CD4-positive, alpha-beta T cell treated with Interleukin-15 for 1 hour (primary cell): ENCODE data around the gene DHODH.
"Not testable (repeated sequence)": the region's sequence is repeated elsewhere in the genome, so short reads cannot be mapped to it uniquely, and the experiment has no call there.

Experiments
- DNase-seq: peaks from one replicate; pipeline ENCODE4 v3.0.0-alpha.2; 2020

DHODH gene

DNA sequence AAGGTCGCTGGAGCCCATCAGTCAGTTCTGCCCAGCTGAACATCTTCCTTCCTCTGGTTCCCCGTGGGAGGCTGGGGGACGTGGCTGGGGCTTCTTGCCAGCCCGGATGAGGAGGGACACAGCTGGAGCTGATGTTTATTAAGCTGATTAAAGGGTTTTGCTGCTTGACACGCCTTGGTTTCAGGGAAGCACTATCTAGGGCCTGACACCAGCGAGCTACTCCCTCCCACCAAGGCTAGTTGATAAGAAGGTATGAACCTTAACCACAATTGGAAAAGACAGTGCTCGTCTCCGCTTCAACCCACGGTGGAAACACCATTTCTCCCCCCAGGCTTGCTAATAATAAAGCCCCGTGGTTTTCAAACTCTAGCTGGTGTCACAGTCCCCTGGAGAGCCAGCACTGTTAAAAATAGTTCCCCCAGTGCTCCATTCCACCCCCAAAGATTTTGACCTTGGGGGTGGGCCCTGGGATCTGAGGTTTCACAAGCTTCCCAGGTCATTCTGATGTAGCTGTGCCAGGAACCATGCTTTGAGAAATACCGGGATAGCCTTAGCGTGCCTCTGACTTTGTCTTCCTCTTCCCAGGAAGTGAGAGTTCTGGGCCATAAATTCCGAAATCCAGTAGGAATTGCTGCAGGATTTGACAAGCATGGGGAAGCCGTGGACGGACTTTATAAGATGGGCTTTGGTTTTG is 5.5 kb downstream of the DHODH start:
- no peak for DNase-seq

DNA sequence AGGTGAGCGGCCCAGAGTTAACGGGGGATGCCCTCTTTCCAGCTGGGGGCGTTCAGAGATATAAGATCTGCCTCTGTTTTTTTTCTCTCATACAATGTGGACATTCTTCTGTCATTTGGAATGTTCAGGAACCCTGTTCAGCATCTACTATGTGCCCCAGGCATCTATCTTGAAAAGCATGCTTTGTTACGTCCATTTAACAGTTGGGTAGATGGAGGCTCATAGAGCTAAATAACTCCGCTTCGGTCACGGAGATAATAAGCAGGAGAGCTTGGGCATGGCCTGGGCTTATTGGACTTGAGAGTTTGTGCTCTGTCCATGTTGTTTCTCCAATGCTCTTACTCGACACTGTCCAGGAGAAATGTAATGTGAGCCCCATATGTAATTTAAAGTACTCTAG is 6.1 kb downstream of the DHODH start:
- no peak for DNase-seq

DNA sequence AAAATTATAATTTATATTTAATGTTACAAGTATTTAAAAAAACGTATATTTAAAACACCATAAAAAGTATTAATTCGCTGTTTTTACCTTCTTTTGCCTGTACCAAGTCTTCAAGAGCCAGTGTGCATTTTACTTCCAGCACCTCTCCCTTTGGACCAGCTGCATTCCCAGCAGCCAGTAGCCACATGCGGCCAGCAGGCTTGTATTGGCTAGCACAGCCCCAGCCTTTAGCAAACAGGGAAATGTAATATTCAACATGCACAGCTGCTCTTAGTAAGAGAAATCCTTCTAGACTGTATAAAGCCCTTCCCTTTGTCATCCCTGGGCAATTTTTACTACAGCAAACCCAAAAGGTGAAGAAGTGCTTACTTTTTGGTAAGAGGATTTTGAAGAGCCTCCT is 6.6 kb downstream of the DHODH start:
- no peak for DNase-seq

DNA sequence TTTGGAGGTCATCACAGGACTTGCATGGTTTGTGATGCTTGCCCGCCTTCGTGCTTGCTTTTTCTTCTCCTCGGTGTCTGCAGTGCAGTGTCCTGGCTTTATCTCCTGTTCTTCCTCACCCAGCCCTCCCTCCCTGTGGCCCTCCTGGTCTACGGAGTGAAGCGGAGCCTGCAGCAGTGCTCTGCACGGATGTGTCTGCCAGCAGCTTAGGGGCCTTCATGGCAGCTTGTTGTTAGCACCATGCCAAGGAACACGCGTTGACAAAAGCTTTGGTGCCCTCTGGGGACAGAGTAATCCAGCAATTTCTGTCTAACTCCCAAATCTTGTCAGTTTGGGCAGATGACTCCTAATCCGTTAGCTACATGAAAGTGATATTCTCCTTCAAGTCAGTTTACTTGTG is 9.9 kb downstream of the DHODH start:
- DNase-seq: no peak

DNA sequence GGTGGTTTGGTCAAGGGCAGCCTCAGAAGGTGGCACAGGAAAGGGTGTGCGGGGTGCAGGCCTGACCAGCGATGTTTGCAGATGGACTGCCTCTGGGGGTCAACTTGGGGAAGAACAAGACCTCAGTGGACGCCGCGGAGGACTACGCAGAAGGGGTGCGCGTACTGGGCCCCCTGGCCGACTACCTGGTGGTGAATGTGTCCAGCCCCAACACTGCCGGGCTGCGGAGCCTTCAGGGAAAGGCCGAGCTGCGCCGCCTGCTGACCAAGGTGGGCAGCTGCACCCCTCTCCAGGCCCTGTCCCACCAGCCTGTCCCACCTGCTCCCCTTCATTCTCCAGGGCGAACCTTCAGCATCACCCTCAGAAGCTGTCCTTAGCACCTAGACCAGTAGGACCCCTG is 12.5 kb downstream of the DHODH start:
- no peak for DNase-seq

DNA sequence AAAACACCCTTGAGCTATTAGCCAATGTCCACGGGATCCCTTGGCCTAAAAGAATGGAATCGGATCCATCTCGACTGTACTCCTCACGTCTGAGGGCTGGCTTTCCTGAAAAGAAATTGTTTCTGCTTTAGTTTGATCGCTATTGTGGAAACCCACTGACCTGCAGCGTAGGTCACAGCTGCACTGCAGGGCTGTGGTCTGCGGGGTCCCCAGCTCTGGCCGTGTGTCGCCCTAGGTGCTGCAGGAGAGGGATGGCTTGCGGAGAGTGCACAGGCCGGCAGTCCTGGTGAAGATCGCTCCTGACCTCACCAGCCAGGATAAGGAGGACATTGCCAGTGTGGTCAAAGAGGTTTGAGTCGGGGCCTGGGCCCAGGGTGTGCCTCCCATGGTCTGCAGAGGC is 13.6 kb downstream of the DHODH start:
- DNase-seq: no peak

DNA sequence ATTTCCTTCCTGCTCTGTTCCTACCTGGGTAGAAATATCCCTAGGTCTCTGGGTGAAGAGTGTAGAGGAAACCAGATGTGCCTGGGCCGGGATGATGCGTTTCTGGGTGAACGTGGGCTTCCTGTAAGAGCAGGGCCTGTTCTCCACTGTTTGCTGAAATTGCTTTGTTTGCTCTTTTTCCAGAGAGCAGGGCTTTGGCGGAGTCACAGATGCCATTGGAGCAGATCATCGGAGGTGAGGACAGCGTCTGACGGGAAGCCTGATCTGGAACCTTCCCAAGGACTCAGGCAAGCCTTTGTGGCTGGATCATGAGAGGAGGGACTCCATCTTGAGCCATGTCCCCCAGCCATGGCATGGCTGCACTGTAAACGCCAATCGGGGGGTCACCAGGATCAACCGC is 15.4 kb downstream of the DHODH start:
- no peak for DNase-seq

DNA sequence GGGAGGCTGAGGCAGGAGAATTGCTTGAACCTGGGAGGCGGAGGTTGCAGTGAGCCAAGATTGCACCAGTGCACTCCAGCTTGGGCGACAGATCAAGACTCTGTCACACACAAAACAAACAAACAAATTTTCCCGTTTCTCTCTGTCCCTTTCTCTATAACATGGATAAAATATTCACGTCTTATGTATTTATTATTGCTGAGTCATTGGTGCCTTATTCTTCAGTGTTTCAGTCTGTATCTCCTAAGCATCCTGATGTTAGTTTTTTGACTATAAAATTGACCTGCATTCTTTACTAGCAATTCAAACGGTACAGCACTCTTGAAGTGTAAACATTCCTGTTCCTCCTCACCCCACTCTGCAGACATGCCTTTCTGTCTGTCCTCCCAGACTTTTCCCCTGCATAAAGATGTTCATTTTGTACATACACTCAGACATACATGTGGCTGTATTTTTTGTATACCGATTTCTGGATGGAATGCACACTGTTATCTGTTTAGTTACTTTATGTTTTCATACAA is 16.4 kb downstream of the DHODH start:
- no peak for DNase-seq

DNA sequence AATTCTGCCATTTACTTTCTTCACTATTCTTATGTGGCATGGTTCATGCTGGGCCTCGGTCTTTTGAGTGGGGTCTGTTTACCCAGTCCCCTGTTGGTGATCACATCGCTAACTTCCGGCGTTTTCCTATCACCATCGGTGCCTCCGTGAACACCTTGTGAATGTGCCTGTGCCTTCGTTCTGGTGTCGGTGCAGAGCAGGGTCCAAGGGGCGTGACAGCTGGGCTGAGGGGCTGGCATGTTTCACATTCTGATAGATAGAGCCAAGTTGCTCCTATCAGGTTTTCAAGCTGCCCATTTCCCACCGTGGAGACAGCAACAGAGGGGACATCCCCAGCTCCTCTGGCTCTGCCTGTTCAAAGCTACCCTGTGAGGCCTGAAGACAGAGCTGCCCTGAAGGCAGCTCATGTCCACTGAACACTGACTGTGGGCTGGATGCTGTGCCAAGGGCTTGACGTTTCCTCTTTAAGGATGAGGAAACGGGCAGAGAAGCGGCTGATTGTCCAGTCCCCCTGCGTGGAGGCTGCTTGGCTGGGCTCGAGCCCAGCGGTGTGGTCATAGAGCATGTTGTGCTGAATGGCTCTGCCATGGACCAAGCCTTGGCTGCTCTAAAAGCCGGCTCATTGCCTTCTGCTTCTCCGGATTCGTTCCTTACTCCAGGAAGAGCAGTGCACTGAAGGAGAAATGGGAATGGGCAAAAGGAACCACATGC is 17.0 kb downstream of the DHODH start:
- DNase-seq: no peak

DNA sequence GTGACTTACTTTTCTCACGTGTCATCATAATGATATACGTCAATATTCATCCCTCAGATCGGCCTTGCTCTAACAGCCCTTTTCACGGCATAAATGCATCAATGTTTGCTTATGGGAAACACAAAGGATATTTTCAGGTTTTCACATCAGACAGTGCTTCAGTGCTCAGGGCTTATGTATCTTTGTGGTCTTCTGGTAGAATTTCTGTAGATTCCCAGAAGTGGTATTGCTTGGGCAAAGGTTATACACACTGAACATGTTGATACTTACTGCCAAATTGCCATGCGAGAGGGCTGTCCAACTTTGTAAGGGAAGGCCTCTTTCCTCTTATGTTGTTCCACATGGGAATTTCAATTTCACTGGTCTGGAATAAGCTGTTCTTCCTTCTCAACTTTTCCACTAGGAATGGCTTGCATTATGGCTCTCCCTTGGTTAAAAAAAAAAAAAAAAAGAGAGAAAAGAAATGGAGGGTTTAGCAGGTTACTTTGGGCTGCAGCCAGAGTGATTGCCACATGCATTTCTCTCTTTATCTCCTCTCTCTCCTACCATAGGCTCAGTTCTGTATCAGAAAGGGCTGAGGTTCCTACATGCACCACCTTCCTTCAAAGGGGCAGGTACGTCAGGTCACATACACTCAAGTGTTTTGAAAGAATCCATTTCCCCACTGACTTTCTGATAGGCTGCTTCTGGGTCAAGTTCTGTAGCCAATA is 19.3 kb downstream of the DHODH start:
- no peak for DNase-seq

DNA sequence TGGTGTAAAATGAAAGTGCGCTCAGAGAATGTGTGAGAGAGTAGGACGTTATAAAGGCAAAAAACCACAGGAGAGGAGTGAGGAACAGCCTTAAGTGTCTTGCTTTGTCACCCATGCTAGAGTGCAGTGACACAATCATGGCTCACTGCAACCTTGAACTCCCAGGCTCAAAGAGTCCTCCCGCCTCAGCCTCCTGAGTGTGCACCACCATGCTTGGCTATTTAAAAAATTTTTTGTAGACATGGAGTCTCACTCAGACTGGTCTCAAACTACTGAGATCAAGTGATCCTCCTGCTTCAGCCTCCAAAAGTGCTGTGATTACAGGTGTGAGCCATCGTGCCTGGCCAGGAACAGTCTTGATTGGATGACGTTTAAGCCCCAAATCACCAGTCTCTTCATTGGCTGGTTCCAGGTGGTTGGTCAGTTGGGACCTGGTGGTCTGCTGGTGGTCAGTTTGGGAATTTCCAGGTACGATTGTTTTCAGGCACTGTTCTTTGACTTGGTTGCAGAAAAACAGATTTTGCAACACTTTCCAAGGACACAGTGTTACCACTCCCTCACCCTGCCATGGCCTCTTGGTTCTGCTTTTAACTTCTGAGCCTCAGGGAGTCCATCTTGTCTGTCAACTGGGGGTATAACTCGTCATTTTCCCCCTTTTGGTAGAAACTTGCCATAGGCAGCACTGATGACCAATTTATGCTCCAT is 21.2 kb downstream of the DHODH start:
- DNase-seq: no peak

DNA sequence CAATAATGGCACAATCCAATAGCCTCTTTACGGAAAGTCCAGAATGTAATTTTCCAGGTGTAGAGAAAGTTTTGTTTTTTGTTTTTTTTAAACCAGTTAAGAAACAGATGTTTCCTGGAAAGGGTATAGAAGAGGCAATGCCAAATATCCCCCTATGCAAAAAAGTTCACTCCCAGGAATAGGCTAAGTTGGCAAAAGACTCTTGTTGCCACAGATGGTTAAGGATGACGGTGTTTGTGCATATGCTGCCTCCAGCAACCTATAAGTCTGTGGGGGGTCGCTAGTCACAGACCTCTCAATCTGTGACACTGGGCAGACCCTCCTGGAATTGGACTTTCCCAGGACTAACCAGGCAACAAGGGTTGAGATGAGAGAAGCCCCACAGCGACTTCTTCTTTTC is 24.9 kb downstream of the DHODH start:
- no peak for DNase-seq

DNA sequence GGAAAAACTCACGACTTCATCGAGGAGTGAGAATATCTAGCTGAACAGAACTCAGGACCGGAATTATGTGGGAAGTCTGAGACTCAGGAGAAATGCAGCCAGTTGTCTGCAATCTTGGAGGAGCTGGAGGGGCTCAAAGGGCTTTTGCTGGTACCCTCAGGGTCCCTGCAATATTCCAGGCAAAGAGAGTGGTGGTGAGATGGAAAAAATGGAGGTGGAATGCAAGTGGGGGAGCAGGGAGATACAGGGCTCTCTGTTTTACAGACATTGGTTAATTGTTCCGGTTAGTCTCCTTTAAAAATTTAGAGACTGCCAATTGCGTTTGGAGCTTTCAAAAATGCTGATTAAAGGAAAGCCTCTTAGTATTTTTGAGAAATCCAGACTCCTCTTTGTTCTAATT is 27.6 kb downstream of the DHODH start:
- DNase-seq: no peak

DNA sequence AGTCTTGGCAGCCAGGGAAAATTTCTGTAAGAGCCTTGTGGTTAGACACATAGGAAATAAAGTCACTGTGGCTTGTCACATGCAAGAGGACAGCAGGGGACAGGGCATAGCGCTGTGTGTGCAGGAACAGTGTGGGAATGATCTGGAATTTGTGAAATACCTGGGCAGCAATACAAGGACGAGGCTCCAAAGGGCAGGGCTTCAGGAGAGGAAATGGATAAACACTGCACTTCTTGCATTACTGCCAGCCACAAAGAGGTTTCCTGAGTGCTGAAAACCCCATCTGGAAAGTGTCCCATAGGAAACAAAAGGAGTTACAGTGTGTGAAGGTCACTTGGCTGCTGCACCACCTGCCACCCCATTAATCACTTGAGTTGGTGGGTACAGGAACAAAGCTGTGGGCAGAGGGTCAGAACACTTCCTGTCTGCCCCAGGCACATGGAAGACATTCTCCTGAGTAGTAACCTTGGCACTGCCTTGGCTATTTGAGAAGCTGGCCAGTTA is 33.7 kb downstream of the DHODH start:
- no peak for DNase-seq

DNA sequence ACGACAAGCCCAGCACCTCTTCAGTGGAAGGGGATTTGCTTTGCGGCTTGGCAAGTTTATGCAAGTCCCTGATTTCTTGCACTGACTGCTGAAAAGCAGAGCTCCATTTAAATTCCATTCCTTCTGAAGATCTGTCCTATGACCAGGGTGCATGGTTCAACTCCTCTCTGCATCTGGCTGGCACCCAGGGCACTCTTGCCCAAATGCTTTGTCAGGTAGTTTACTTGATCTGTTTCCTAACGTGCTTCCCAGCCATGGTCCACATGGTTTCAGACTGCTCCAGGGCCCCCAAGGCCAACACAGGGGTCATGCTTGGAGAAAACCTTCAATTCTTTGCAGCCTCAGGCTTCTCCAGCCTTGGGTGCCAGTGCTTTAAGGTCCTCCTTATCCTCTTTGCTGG is 34.5 kb downstream of the DHODH start:
- DNase-seq: no peak

DNA sequence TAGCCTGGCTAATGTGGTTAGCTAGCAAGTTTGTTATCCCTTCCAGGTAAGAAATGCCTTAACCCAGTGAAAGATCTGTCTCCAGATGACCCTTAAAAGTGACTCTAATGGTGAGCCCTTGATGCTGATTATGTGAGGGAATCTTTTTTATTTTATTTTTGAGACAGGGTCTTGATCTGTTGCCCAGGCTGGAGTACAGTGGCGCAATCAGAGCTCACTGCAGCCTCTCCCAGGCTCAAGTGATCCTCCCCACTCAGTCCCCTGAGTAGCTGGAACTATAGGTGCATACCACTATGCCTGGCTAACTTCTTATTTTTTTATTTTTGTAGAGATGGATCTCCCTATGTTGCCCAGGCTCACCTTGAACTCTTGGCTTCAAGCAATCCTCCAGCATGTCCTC is 35.0 kb downstream of the DHODH start:
- DNase-seq: no peak

DNA sequence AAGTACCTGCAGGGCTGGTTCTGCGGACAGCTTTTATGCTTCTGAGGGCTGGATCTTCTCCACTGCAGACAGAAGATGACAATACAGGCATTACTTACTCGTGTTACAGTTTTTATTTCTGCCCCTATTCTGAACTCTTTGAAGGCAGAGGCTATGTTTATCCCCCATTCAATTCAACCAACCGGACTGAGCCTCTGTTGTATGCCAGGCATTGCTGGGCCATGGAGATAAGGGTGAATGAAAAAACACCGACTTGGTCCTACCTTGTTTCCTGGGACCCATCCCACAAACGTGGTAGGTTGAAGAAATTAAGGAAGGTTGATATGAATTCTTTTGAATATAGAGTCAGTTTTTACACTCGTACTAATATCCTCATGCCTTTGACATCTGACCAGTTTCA is 35.8 kb downstream of the DHODH start:
- no peak for DNase-seq

DNA sequence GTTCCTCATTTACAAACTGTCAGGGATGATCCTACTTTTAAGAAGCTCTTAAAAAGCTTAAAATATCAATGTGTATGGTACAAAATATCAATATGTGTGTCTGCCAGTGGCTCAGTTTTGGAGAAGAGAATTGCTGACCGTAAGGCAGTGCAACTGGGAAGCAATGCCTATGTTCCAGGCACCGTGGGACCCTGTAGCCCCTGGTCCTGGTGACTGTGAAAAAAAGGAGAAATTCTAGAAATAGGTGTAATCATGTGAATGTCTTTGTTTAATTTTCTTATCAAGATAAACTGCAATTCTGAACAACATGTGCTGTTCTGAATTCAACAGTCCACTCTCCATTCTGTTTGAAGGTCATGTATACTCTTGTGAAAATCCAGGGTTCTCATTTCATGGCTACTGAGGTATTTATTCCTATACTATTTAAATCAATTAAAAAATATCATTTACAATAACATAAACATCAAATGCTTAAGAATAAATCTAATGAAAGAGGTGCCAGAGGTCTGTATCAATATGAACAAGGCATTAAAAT is 36.3 kb downstream of the DHODH start:
- no peak for DNase-seq

DNA sequence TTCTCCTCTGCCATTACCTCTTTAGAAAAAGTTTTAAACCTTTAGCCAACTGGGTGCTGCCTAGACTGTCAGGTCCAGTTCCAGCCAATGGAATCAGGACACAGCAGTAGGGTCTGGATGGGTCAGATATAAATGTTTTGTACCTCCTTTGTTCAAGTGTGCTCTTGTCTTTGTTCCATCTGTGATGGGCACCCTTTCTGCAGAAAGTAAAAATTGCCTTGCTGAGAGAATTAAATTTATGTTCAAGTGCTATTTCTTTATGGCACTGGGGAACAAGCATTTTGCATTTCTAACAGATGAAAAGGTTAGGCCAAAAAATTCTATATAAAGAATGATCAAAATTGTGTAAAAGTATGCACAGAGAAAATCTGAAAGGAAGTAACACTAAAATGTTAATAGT is 40.6 kb downstream of the DHODH start:
- no peak for DNase-seq

DNA sequence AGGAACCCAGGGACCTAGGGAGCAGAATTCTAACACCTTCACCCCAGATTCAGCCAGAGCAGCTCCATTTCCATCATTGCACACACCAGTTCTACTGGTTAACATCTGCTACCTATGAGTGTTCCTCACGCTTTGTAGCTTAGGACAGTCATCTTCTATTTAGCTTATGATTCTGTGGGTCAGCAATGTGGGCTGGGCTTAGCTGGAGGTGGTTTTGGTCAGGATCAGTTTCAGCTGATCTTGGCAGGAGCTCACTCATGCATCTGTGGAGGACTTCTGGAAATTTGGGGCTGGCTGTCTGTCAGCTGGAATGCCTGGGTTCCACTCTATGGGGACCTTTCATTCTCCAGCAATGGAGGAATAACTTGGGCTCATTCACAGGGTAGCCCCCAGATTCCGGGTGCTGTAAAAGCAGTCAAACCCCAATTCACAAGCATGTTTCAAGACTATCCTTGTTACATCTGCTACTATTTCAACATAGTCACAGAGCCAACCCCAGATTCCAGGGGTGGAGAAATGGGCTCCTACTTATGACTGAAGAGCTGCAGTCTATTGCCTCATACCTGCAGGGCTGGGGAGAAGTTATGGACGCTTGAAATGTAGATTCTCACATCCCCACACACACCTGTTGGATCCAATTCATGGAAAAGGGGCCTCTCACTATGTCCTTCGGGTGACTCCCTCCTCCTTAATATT is 42.4 kb downstream of the DHODH start:
- no peak for DNase-seq

DNA sequence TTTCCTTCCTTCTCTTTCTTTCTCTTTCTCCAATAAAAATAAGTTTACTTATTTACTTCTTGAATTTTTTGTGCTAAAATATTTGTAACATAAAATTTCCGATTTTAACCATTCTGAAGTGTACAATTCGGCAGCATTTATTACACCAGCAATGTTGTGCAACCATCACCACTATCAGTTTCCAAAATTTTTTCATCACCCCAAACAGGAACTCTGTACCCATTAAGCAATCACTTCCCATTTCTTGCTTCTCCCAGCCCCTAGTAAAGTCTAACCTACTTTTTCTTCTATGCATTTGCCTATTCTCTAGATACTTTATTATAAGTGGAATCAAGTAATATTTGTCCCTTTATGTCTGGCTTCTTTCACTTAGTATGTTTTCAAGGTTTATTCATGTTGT is 43.3 kb downstream of the DHODH start:
- no peak for DNase-seq

DNA sequence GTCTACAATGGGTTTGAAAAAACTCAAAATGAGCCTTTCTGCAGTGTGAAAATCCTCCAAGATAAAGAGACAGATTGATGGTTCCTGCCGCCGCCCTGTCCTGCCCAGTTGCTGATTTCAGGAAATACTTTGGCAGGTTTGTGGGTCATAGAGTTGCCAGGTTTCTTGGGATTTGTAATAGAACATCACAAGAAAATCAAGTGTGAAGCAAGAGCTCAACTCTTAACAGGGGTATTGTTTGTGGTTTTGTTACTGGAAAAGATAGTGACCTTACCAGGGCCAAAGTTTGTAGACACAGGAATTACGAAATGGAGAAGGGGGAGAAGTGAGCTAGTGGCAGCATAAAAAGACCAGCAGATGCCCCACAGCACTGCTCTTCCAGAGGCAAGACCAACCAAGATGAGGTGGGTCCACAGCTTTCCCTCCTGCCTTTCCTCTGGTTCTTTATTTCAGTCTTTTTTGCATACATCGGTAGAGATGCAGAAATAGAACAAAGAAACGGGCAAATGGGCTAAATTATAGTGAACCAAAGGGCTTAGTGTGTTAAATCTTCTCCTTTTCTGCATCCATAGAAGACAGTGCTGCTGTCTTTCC is 45.8 kb downstream of the DHODH start, which contains the start of gene HP:
Gene HP, plus strand, starts transcription at position 252 of the 594 bp plus-strand sequence. Its CDS starts 148 bp downstream, at position 400.
- not testable (repeated sequence) for DNase-seq
